SJSA1 (cell line): Measurements from ENCODE around the gene C1QTNF2. TPM values are rescaled to one million over a fixed set of nuclear protein-coding genes. Genes with fewer than 3 reads are reported as not detected.
"Not testable (repeated sequence)": the region's sequence is repeated elsewhere in the genome, so short reads cannot be mapped to it uniquely, and the experiment has no call there.

Source experiments
- DNase-seq, 2 experiments: peaks; one replicate each; pipeline ENCODE4 v3.0.0-alpha.2; 2015 to 2020; ENCODE audit warnings: low spot score in 2 of 2, low read depth in 1 of 2
- H3K27ac ChIP-seq: fragments of 250-450 bp; sonication (Bioruptor Pico); 2 replicates; pipeline ENCODE4 v1.5.1; 2020; ENCODE audit warnings: mild to moderate bottlenecking, moderate library complexity
- H3K27me3 ChIP-seq: fragments of 250-450 bp; sonication (Bioruptor Pico); replicated peaks from 2 replicates; pipeline ENCODE4 v1.5.1; 2020; ENCODE audit warnings: mild to moderate bottlenecking, moderate library complexity
- H3K36me3 ChIP-seq: fragments of 250-450 bp; sonication (Bioruptor Pico); 2 replicates; pipeline ENCODE4 v1.5.1; 2020; ENCODE audit warnings: mild to moderate bottlenecking
- H3K4me1 ChIP-seq: fragments of 250-450 bp; sonication (Bioruptor Pico); replicated peaks from 2 replicates; pipeline ENCODE4 v1.6.1; 2021; ENCODE audit warnings: mild to moderate bottlenecking
- H3K4me3 ChIP-seq: fragments of 250-450 bp; sonication (Bioruptor Pico); 2 replicates; pipeline ENCODE4 v1.5.1; 2020; ENCODE audit warnings: mild to moderate bottlenecking
- H3K9me3 ChIP-seq: fragments of 250-450 bp; sonication (Bioruptor Pico); replicated peaks from 2 replicates; pipeline ENCODE4 v1.5.1; 2020; ENCODE audit warnings: mild to moderate bottlenecking
- total RNA-seq: library from RNA; depleted of rRNA; stranded (reverse); fragments of >200 nt; shearing (Covaris generic); gene quantifications from 2 replicates; pipeline ENCODE4 v1.2.3, GENCODE V29; 2014

C1QTNF2 gene
- total RNA-seq, 1 experiment from 2014 or later, result 5.7 TPM

GRCh38 chr5:160347448-160347847, 23.0 kb downstream of the C1QTNF2 start:
- Histone ChIP-seq H3K4me1 (peaks cover 4% of the 10 kb centered on the region), H3K36me3 (no peaks in the 10 kb centered on the region)

GRCh38 chr5:160342413-160342941, 27.9 kb downstream of the C1QTNF2 start:
- no peak overlapping the region for H3K27ac ChIP-seq
- no peaks in the 10 kb centered on the region for H3K36me3 ChIP-seq
- H3K4me1 ChIP-seq, result peaks cover 26% of the 10 kb centered on the region
- H3K9me3 ChIP-seq, result no peaks in the 10 kb centered on the region
- H3K27me3 ChIP-seq, result no peaks in the 10 kb centered on the region
- no peak overlapping the region for H3K4me3 ChIP-seq
- DNase-seq, result no peak

More at GRCh38 chr5:160347448-160347847, 23.0 kb downstream of the C1QTNF2 start:
- DNase-seq, result no peak
- no peak overlapping the region for H3K27ac ChIP-seq
- H3K27me3 ChIP-seq, result no peaks in the 10 kb centered on the region
- H3K4me3 ChIP-seq, result no peak overlapping the region
- no peaks in the 10 kb centered on the region for H3K9me3 ChIP-seq

GRCh38 chr5:160341309-160341870, 29.0 kb downstream of the C1QTNF2 start:
- no peak for DNase-seq

GRCh38 chr5:160340513-160340912, 29.9 kb downstream of the C1QTNF2 start:
- not testable (repeated sequence) for H3K27me3 ChIP-seq, H3K4me3 ChIP-seq, DNase-seq, H3K27ac ChIP-seq, H3K36me3 ChIP-seq, H3K9me3 ChIP-seq
- peaks cover 26% of the 10 kb centered on the region for H3K4me1 ChIP-seq

More at GRCh38 chr5:160341309-160341870, 29.0 kb downstream of the C1QTNF2 start:
- no peak overlapping the region for H3K4me3 ChIP-seq
- H3K36me3 ChIP-seq, result no peaks in the 10 kb centered on the region
- no peaks in the 10 kb centered on the region for H3K27me3 ChIP-seq
- no peak overlapping the region for H3K27ac ChIP-seq
- peaks cover 26% of the 10 kb centered on the region for H3K4me1 ChIP-seq
- H3K9me3 ChIP-seq, result no peaks in the 10 kb centered on the region

- Histone ChIP-seq H3K27me3 (no peaks in the 10 kb centered on the region), H3K4me1 (peaks cover 26% of the 10 kb centered on the region), H3K27ac (no peak overlapping the region), H3K36me3 (no peaks in the 10 kb centered on the region), H3K4me3 (no peak overlapping the region), H3K9me3 (no peaks in the 10 kb centered on the region)
- DNase-seq, result no peak
These were observed 30.9 kb downstream of the C1QTNF2 start for GRCh38 chr5:160339406-160340130.

GRCh38 chr5:160334716-160335115, 35.7 kb downstream of the C1QTNF2 start:
- H3K4me1 ChIP-seq, H3K4me3 ChIP-seq, DNase-seq, H3K9me3 ChIP-seq, H3K36me3 ChIP-seq, H3K27ac ChIP-seq, H3K27me3 ChIP-seq: not testable (repeated sequence)

GRCh38 chr5:160333721-160334120, 36.7 kb downstream of the C1QTNF2 start:
- no peaks in the 10 kb centered on the region for H3K36me3 ChIP-seq
- no peaks in the 10 kb centered on the region for H3K27me3 ChIP-seq
- DNase-seq, result no peak
- no peak overlapping the region for H3K27ac ChIP-seq
- H3K4me3 ChIP-seq, result no peak overlapping the region
- no peaks in the 10 kb centered on the region for H3K9me3 ChIP-seq
- H3K4me1 ChIP-seq, result no peaks in the 10 kb centered on the region

GRCh38 chr5:160330212-160330611, 40.2 kb downstream of the C1QTNF2 start:
- Histone ChIP-seq H3K27ac (no peak overlapping the region), H3K9me3 (no peaks in the 10 kb centered on the region), H3K36me3 (no peaks in the 10 kb centered on the region), H3K27me3 (no peaks in the 10 kb centered on the region), H3K4me1 (peaks cover 27% of the 10 kb centered on the region), H3K4me3 (no peak overlapping the region)
- DNase-seq, result no peak

- H3K36me3 ChIP-seq, result no peaks in the 10 kb centered on the region
- no peak overlapping the region for H3K27ac ChIP-seq
- peaks cover 36% of the 10 kb centered on the region for H3K4me1 ChIP-seq
- DNase-seq, result no peak
- H3K4me3 ChIP-seq, result no peak overlapping the region
- H3K9me3 ChIP-seq, result no peaks in the 10 kb centered on the region
- H3K27me3 ChIP-seq, result no peaks in the 10 kb centered on the region
These were observed 42.6 kb downstream of the C1QTNF2 start for GRCh38 chr5:160327818-160328217.

GRCh38 chr5:160326981-160327380, 43.4 kb downstream of the C1QTNF2 start:
- H3K36me3 ChIP-seq, result no peaks in the 10 kb centered on the region
- no peak overlapping the region for H3K4me3 ChIP-seq
- H3K27ac ChIP-seq, result peak overlapping the region; percentile 59
- no peaks in the 10 kb centered on the region for H3K9me3 ChIP-seq
- no peaks in the 10 kb centered on the region for H3K27me3 ChIP-seq
- peaks cover 36% of the 10 kb centered on the region for H3K4me1 ChIP-seq
- DNase-seq, result no peak

- H3K9me3 ChIP-seq, result no peaks in the 10 kb centered on the region
- H3K4me3 ChIP-seq, result no peak overlapping the region
- no peaks in the 10 kb centered on the region for H3K36me3 ChIP-seq
- peak overlapping the region; percentile 89 for H3K27ac ChIP-seq
- DNase-seq, result no peak
- no peaks in the 10 kb centered on the region for H3K27me3 ChIP-seq
- H3K4me1 ChIP-seq, result peaks cover 40% of the 10 kb centered on the region
These were observed 44.7 kb downstream of the C1QTNF2 start for GRCh38 chr5:160325716-160326115.

- Histone ChIP-seq H3K36me3 (no peaks in the 10 kb centered on the region), H3K4me1 (peaks cover 40% of the 10 kb centered on the region), H3K9me3 (no peaks in the 10 kb centered on the region), H3K4me3 (no peak overlapping the region), H3K27ac (peak overlapping the region; percentile 89), H3K27me3 (no peaks in the 10 kb centered on the region)
- no peak for DNase-seq
These were observed 45.5 kb downstream of the C1QTNF2 start for GRCh38 chr5:160324886-160325285.

- Histone ChIP-seq H3K4me3 (no peak overlapping the region), H3K4me1 (peaks cover 30% of the 10 kb centered on the region), H3K27ac (no peak overlapping the region), H3K36me3 (no peaks in the 10 kb centered on the region), H3K27me3 (no peaks in the 10 kb centered on the region), H3K9me3 (no peaks in the 10 kb centered on the region)
- no peak for DNase-seq
These were observed 52.0 kb downstream of the C1QTNF2 start for GRCh38 chr5:160318409-160318808.

- no peaks in the 10 kb centered on the region for H3K27me3 ChIP-seq
- H3K36me3 ChIP-seq, result no peaks in the 10 kb centered on the region; the same call in 1 of the 2 replicates
- no peak overlapping the region for H3K27ac ChIP-seq
- no peak for DNase-seq
- H3K9me3 ChIP-seq, result no peaks in the 10 kb centered on the region
- H3K4me1 ChIP-seq, result peaks cover 34% of the 10 kb centered on the region
- no peak overlapping the region for H3K4me3 ChIP-seq
These were observed 53.0 kb downstream of the C1QTNF2 start for GRCh38 chr5:160317434-160317833.
